AML-193 (cell line): Measurements from ENCODE around the gene PSMB10.
"Not testable (repeated sequence)": the region's sequence is repeated elsewhere in the genome, so short reads cannot be mapped to it uniquely, and the experiment has no call there.

Experiments used
- DNase-seq, 2 experiments: peaks; one replicate each; lab custom pipeline; 2025; lab: John Stamatoyannopoulos, UW

PSMB10 gene

GRCh38 chr16:67924140-67924906 lies 12.3 kb downstream of the PSMB10 start:
- no peak for DNase-seq

- no peak for DNase-seq
Observed at GRCh38 chr16:67923414-67924116, 13.1 kb downstream of the PSMB10 start.

- no peak for DNase-seq
Observed at GRCh38 chr16:67922740-67923139, 13.9 kb downstream of the PSMB10 start.

GRCh38 chr16:67922221-67922620 lies 14.4 kb downstream of the PSMB10 start:
- DNase-seq, result no peak

- DNase-seq, result peak in 1 of 2 experiments; percentile 19
Observed at GRCh38 chr16:67919622-67920221, 16.9 kb downstream of the PSMB10 start.

- DNase-seq, result no peak
Observed at GRCh38 chr16:67917852-67918236, 18.8 kb downstream of the PSMB10 start.

- DNase-seq, result no peak
Observed at GRCh38 chr16:67917140-67917851, 19.4 kb downstream of the PSMB10 start.

GRCh38 chr16:67915831-67916723 lies 20.6 kb downstream of the PSMB10 start:
- no peak for DNase-seq

GRCh38 chr16:67915496-67915769 lies 21.2 kb downstream of the PSMB10 start:
- not testable (repeated sequence) for DNase-seq

GRCh38 chr16:67914758-67915495 lies 21.7 kb downstream of the PSMB10 start:
- DNase-seq, result no peak

- no peak for DNase-seq
Observed at GRCh38 chr16:67910158-67910557, 26.5 kb downstream of the PSMB10 start.

- DNase-seq, result no peak
Observed at GRCh38 chr16:67909056-67909742, 27.5 kb downstream of the PSMB10 start.

- DNase-seq, result no peak
Observed at GRCh38 chr16:67907397-67908180, 29.1 kb downstream of the PSMB10 start.

GRCh38 chr16:67902831-67903230 lies 33.8 kb downstream of the PSMB10 start:
- no peak for DNase-seq

GRCh38 chr16:67901734-67902133 lies 34.9 kb downstream of the PSMB10 start:
- DNase-seq, result no peak

GRCh38 chr16:67897231-67897630 lies 39.4 kb downstream of the PSMB10 start:
- DNase-seq, result no peak

- no peak for DNase-seq
Observed at GRCh38 chr16:67893743-67894399, 42.8 kb downstream of the PSMB10 start.

- DNase-seq, result peak; percentile 88 to 91
Observed at GRCh38 chr16:67892899-67893742, 43.5 kb downstream of the PSMB10 start, which contains the start of gene PSKH1. Gene PSKH1, plus strand, starts transcription at chr16:67893254. Its CDS starts 15,496 bp downstream, at chr16:67908750.
